Left lobe of liver (tissue), 2 donors: ENCODE data around the gene SOD3. TPM values are rescaled to one million over a fixed set of nuclear protein-coding genes. Genes with fewer than 3 reads are reported as not detected.

Source experiments
- ATAC-seq: fragments of 200-7000 bp; cut with Tn5 transposase; one replicate; pipeline ENCODE4 v1.9.1; 2020; ENCODE audit warnings: mild to moderate bottlenecking, moderate library complexity
- DNase-seq: peaks from one replicate; pipeline ENCODE4 v3.0.0-alpha.2; 2020; ENCODE audit warnings: low spot score
- total RNA-seq: library from RNA; stranded (reverse); gene quantifications from one replicate; pipeline ENCODE4 v1.2.1, GENCODE V29; 2021
- donor health status: DM: no; HTN: no; CAD: no; lungs with moderate emphysema.
- donor health status: DM: no; HTN: yes; CAD: no.

The SOD3 gene, protein sequence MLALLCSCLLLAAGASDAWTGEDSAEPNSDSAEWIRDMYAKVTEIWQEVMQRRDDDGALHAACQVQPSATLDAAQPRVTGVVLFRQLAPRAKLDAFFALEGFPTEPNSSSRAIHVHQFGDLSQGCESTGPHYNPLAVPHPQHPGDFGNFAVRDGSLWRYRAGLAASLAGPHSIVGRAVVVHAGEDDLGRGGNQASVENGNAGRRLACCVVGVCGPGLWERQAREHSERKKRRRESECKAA
- total RNA-seq = 2.9 TPM

DNA sequence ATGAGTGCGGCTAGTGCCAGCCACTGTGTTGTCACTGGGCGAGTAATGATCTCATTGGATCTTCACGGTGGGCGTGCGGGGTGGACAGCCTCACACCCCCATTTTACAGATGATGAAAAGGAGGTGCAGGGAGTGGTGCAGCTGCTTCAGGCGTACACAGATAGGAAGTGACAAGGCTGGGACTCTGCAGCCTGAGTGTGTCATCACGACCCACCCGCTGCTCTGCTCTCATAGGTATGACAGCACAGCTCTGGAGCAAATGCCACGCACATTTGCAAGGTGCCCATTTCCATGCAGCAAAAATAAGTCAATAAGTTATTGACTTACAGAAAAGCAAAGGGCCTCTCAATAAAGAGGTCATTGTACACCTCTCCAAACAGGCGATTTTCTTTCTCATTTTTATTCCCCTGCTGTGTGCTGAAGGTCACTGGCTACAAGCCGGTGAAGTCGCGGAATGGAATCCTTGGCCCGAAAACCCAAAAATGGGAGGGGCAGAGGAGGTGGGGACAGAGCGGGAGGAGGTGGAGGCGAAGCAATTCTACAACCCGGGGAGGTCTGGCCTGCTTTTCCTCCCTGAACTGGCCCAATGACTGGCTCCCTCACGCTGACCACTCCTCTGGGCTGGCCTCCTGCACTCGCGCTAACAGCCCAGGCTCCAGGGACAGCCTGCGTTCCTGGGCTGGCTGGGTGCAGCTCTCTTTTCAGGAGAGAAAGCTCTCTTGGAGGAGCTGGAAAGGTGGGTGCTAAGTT, at the start of gene SOD3:
Gene SOD3, plus strand, starts transcription at position 658 of the 750 bp plus-strand sequence. CDS start 3,949 bp downstream, outside the sequence.
- peak; percentile 74 for DNase-seq

DNA sequence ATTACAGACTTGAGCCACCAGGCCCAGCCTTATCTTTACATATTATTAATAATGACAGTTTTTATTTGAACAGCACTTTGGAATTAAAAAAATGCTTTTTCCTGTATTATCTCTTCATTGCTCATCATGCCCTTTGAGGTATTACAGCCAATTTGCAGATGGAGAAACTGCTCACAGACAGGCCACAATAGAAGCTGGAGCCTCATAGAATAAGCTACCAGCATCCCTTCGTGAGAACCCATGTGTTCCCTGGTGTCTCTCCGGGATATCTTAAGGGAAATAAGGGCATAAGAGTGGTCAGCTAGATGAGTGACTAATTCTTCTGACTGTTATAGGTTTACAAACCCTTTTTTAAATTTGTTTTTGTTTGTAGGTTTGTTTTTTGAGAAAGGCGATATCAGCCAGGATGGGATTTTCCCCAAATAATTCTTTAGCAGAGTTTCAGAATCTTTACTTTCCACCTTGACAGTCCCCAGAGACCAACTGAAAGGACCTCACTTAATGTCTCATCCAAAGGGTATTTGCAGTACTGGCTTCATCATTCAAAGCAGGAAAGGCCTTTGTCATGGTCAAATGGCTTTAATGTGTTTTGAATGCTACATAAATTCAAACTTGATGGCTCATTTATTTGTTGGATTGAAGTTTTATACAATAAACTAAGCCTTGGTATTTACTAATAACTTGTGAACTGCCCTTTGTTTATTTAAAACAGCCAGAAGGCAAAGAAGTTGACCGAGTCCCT, 48.0 kb upstream of the SOD3 start:
- no peak for DNase-seq
- no peak for ATAC-seq

More for the DNA sequence above, at the start of gene SOD3:
- peak; percentile 94 for ATAC-seq

DNA sequence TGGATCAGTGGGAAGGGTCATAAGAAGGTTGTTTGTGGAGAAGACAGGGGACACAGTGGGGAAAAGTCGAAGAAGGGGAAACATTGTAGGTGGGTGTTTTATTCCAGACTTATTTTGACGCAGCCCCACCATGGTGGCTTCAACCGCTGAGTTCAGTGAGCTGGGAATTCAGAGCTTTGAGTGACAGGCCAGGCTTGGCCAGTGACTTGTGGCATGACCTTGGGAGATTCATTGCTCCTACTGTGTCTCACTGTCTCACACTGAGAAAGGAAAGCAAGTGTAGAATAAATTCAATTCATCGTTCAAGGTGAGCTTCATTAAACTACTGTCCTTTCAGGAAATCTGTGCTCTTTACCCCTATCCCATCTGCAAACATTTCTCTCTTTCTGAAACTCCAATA, 47.4 kb upstream of the SOD3 start:
- no peak for ATAC-seq
- DNase-seq = no peak

DNA sequence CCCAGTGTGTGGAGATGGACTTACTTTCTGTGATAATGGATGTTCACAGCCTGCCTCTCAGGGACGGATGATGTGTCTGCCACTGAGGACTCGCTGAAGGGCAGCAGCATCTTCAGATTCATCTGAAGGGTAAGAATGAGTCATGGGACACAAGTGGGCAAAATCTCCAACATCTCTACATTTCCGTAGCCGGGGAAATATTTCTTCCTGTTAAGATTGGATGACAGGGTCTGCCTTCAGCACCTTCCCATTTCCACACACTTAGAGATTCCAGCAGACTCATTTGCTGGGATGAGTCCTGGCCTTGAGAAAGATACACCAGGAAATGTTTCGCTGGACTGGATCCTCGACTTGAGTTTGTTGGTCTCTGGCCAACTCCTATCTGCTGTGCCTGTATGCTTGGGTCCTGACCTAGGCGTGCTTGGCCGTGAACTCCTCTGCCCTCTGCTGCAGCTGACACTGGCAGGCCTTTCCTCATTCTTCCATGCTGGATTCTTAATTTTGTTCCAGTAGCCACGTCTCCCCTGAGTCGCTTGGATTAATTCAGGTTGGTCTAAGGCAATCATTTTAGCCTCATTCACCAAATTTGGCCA, 46.5 kb upstream of the SOD3 start:
- ATAC-seq (peak; percentile 33), DNase-seq (no peak)

- ATAC-seq (no peak), DNase-seq (no peak)
Observed at GRCh38 chr4:24750106-24750505, 45.3 kb upstream of the SOD3 start.

GRCh38 chr4:24751926-24752539, 43.3 kb upstream of the SOD3 start:
- DNase-seq (no peak), ATAC-seq (no peak)

- no peak for ATAC-seq
- no peak for DNase-seq
Observed at GRCh38 chr4:24753519-24753918, 41.9 kb upstream of the SOD3 start.

DNA sequence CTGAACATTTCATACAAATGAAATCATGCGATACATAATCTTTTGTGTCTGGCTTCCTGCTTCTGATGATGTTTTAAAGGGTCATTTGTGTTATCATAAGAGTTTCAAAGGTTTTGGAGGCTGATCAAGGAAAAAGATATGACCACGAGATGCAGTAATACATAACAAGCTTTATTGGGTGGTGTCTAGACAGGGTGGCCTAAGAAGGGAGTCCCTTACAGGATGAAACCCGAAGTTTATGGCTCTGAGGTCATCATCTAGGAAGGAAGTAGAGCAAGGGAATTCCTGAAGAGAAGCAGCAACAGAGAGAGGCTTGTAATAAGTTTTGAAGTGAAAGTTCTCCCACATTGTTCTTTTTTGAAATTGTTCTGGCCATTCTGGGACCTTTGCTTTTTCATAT, 40.8 kb upstream of the SOD3 start:
- ATAC-seq (no peak), DNase-seq (no peak)

- no peak for ATAC-seq
- no peak for DNase-seq
Observed at GRCh38 chr4:24763631-24764297, 31.6 kb upstream of the SOD3 start.

DNA sequence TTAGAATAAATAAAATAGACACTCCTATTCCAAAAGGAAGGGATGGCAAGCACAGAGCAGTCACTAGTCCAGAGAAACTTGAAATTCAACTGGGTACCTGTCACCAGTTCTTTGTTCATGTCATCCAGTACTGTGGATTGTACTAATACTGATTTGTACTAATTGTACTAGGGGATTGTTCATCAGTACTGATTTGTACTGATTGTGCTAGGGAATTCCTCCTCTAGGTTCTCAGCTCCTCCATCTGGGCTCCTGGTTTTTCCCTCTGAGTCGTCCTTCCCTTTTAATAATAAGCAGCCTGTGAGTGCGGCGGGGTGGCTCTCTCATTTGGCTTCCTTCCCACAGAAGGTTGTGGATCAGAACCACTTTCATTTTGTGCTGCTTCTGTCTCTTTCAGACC, 31.0 kb upstream of the SOD3 start:
- ATAC-seq (no peak), DNase-seq (no peak)

GRCh38 chr4:24765376-24765988, 29.9 kb upstream of the SOD3 start:
- DNase-seq = no peak
- ATAC-seq = no peak

GRCh38 chr4:24768006-24768405, 27.4 kb upstream of the SOD3 start:
- DNase-seq (no peak), ATAC-seq (no peak)

- no peak for DNase-seq
- ATAC-seq = no peak
Observed at GRCh38 chr4:24768604-24769003, 26.8 kb upstream of the SOD3 start.

- DNase-seq (no peak), ATAC-seq (no peak)
Observed at GRCh38 chr4:24769571-24769970, 25.8 kb upstream of the SOD3 start.

DNA sequence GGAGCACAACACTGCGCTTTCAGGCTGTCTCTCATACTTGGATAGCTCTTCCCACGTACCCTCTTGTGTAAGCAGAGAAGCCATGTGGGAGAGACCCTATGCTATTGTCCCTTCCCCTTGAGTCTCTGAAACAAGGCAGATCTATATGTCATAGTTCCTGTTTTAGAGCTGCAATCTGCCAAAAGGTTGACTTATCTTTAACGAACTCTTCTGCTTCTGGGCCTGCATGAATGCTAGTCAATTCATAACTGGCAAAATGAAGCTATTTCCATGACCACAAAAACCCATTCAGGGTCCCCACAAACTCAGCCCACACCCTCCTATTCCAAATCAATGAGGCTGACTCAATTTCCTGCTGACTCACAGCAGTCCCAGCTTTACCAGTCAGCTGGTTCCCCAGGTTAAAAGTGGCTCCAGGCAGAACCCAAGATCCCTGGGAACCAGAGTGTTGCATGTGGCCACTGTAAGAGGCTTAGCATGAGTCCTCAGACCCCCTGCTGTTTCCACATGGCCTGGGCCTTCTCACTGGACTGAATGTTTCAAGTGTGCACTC, 25.3 kb upstream of the SOD3 start:
- ATAC-seq = no peak
- DNase-seq = no peak

DNA sequence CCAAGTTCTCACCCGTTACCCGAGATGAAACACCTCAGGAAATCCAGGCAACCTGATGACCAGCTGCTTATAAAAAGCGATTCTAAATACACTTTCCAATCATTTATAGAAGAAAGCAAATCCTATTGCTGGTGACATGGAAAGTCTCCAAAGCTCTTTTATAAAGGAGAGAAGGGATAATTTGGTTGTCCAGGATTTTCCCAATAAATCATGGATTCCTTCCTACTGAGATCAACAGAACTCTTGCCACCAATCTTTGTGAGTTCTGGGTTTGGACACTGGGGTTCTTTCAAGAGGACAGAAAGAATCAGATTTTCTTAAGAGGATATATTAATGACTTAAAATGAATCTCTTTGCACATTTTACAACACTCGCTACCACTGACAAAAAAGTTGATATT, 24.7 kb upstream of the SOD3 start:
- no peak for ATAC-seq
- no peak for DNase-seq

DNA sequence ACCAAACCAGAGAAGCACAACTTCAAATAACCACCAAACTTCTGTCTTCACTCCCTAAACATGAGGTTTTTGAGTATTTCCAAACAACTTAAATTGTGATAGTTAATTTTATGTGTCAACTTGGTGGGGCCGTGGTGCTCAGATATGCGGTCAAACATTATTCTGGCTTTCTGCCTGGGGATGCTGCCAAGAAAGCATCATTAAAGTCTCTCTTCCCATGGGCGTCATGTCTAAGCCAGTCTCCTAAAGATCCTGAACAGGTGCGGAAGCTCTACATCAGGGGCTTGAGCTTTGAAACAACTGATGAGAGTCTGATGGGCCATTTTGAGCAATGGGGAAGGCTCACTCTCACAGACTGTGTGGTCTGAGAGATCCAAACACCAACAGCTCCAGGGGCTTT, 24.1 kb upstream of the SOD3 start:
- ATAC-seq = no peak
- DNase-seq = no peak

DNA sequence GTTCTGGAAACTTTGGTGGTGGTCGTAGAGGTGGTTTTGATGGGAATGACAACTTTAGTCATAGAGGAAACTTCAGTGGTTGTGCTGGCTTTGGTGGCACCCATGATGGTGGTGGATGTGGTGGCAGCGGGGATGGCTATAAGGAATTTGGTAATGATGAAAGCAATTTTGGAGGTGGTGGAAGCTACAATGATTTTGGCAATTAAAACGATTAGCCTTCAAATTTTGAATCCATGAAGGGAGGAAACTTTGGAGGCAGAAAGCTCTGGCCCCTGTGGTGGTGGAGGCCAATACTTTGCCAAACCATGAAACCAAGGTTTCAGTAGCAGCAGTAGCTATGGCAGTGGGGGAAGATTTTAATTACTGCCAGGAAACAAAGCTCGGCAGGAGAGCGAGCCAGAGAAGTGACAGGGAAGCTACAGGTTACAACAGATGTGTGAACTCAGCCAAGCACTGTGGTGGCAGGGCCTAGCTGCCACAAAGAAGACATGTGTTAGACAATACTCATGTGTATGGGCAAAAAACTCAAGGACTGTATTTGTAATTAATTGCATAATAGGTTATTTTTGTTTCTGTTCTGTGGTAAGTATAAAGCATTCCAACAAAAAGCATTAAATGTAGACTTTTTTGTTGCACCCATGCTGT, 23.2 kb upstream of the SOD3 start:
- DNase-seq (no peak), ATAC-seq (no peak)

DNA sequence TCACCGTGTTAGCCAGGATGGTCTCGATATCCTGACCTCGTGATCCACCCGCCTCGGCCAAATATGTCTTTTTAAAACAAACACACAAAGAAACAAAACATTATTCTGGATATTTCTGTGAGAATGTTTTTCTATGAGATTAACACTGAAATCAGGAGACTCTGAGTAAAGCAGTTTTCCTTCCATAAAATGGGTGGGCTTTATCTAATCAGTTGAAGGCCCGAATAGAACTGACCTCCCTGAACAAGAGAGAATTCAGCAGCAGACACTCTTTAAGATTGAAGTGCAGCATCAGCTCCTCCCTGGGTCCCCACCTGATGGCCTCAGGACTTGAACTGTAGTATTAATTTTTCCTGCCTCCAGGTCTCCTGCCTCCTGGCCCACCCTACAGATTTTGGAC, 22.4 kb upstream of the SOD3 start:
- ATAC-seq (no peak), DNase-seq (no peak)
